Left colon (tissue), 2 donors: ENCODE measurements around the gene ACSS1. TPM values are rescaled to one million over a fixed set of nuclear protein-coding genes. Genes with fewer than 3 reads are reported as not detected.

ENCODE experiments used
- ATAC-seq: fragments of 200-7000 bp; cut with Tn5 transposase; one replicate; pipeline ENCODE4 v1.9.1; 2020; ENCODE audit warnings: mild to moderate bottlenecking, moderate library complexity
- DNase-seq, 2 donors: peaks; one replicate each; pipeline ENCODE4 v3.0.0-alpha.2; 2020
- intact Hi-C, 2 donors: fragments of 100-400 bp; cut with DNase I in 1 of 2; cut with micrococcal nuclease in 1 of 2; formaldehyde crosslinking; loops; one replicate each; pipeline versions ENCODE4 v1.11.2 to v1.14.0; 2022; cut with DNase I, micrococcal nuclease
- total RNA-seq, 2 donors: library from RNA; stranded (reverse); fragmentation: NEBNext Ultra II Directional; extraction: Animal tissue kit (Norgen Biotek cat#: 25700); gene quantifications; one replicate each; pipeline ENCODE4 v1.2.1, GENCODE V29; 2021
- donor health status: DM: no; HTN: no; CAD: no.
- donor health status: DM: yes; HTN: yes; CAD: no.

ACSS1 gene
- total RNA-seq, 2 donors from 2014 or later, result 37.8 to 43.6 TPM

DNA sequence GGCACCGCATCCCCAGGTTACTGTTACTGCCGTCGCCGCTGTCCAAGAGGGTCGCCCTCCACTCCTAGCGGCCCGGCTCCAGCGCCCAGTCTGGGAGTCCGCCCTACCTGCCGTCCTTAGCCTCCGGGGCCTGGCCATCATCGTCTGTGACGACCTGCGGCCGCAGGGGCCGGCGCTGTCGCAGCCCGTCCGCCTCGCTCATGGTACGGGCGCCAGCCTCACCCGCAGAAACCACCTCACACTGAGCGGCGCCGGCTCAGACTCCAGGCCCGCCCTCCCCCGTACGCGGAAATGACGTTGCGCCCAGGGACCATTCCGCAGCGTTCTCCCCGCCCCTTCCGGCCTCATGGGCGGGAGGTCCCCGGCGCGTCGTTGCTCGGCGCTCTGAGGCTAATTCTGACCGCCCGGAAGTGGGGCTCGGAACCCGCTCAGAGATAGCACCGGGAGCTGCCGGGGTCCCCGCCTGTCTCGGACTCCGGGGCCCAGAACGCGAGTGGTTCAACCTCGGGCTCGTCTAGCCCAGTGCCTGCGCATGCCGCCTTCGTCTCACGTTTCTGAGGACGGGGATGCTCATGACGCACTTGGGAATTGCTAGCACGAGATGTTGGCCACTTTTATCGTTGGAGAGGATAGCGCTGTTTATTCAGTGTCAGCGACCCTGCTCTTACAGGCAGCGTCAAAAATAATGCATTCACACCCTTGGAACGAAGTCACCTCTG is 65.3 kb downstream of the ACSS1 start, which contains the start of gene APMAP:
TSS of gene APMAP (minus strand) at position 265 of the 719 bp plus-strand sequence. CDS start at position 202, 63 bp downstream.
- ATAC-seq, result peak; percentile 97
- intact Hi-C loops, result loop anchor here (10.0 kb wide), 2 partner anchors 182 to 412 kb away; partner anchors contain the start of gene GINS1 (in 1 of the 2)
- peak; percentile 95 to 99 for DNase-seq

DNA sequence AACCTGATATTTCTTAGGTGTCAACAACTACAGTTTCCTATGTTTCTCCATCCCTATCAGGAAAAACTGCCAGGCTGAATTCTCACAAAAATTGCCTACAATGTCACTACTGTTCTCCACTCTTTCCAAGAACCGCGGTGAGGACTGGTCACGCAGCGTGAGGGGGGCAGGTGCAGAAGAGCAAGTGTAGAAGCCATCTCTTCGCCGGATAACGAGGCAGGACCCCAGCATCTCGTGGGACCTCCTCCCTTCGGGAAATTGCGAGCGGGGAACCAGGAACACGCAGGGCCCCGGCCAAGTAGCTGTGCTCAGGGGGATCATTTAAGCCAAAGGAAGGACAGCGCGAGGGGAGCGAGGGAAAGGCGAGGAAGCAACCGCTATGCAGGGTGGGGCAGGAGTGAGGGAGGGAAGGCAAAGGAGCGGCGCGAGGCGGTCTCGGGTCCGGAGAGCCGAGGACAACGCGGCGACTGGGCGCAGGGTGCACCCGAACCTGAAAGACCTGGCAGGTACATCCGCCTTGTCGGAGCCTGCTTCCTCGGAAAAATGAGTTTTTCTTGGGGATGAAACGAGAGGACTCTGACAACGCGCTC is 65.9 kb downstream of the ACSS1 start:
- intact Hi-C loops, result loop anchor here (10.0 kb wide), 2 partner anchors 183 to 413 kb away; partner anchors contain the start of gene GINS1 (in 1 of the 2)
- ATAC-seq (peak; percentile 51), DNase-seq (peak in 1 of 2 donors; percentile 63)

DNA sequence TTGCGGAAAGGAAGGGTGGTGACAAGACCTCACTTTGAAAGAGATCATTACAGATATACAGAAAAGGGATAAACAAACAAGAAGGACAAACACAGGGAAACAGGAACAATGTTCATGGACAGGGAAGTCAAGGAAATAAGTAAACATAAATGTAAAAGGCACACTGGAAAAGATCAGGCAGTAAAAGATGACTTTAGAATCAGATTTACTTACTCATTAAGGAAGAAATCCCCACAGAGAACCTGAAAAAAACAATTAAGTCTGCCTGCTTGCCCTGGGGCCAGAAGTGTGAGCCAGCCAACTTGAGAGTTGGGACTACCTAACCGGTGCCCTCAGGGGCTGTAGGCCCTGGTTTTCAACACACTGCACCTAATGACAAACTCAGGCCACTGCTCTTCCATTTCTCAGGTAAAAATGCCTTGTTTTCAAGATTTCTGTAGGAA is 67.1 kb downstream of the ACSS1 start:
- no peak for ATAC-seq
- intact Hi-C loops, result loop anchor here (10.0 kb wide), 2 partner anchors 184 to 414 kb away; partner anchors contain the start of gene GINS1 (in 1 of the 2)
- DNase-seq, result no peak

DNA sequence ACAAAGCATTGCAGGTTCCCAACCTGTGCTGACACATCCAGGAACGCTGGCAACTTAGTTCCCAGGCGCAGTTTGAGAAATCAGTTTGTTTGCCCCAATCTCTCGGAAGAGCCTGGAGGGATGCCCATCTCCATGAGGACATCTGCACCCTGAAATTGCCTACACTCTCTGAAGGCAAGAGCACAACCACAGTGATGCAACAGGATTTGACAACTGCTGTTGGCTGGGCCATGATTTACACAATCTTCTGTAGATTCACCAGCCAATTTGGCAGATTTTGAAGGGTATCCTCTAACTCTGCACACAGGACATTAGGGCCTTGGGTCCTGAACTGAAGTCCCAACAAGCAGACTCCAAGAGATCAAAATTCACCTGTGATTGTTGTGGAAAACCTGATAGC is 68.8 kb downstream of the ACSS1 start:
- intact Hi-C loops, result no loop called here
- DNase-seq, result no peak
- no peak for ATAC-seq

DNA sequence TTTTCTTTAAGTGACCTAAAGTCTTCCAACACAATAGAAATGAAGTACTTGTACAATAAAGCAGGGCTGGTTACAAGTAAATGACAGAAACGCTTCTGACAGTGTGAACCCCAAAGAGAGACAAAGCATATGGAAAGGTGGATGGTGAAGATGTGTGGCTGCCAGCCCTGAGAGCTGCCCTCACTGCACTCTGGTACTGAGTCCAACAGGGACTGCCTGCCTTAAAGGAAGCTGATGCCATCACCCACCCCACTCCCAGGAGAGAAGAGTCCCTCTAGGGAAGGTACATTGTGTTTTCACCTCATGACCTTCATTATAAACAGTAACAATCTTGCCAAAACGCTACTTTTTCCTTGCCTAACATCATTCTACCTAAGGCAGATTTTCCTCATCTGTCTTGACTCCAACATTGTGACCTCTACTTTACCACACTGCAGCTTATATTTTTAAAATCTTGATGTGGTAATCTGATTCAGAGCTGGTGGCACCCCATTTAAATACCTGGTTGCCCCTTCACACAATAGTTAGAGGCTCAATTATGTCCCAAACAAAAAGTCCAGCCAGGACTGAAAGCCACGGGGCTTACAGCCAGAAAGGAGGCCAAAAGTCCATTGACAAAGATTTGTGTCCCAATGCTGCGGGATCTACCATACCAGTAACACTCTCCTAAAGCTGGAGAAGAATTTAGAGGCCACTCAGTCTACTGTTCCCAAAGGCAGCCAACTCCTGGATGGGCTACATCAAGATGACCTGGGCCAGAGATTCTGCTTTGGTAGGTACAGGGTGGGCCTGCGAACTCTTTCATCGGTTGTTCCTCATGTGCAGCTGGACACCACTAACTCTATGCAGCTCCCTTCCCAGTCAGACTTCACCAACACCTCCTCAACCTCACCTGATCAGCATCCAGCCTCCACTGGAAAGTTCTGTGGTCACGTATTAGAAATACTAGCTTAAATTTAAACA is 69.8 kb downstream of the ACSS1 start:
- DNase-seq (no peak), ATAC-seq (no peak)
- intact Hi-C loops, result no loop called here

DNA sequence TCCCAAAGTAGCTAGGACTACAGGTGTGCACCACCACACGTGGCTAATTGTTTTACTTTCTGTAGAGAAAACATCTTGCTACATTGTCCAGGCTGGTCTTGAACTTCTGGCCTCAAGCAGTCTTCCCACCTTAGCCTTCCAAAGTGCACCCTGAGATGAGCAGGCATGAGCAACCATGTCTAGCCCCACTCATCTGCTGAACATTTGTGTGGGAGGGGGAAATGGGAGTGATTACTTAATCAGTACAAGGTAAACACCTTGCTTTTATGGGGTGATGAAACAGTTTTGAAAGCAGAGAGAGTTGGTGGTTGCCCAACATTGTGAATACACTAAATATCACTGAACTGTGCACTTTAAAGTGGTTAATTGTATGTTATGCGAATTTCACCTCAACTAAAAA is 70.7 kb downstream of the ACSS1 start:
- intact Hi-C loops, result no loop called here
- no peak for ATAC-seq
- DNase-seq, result no peak

DNA sequence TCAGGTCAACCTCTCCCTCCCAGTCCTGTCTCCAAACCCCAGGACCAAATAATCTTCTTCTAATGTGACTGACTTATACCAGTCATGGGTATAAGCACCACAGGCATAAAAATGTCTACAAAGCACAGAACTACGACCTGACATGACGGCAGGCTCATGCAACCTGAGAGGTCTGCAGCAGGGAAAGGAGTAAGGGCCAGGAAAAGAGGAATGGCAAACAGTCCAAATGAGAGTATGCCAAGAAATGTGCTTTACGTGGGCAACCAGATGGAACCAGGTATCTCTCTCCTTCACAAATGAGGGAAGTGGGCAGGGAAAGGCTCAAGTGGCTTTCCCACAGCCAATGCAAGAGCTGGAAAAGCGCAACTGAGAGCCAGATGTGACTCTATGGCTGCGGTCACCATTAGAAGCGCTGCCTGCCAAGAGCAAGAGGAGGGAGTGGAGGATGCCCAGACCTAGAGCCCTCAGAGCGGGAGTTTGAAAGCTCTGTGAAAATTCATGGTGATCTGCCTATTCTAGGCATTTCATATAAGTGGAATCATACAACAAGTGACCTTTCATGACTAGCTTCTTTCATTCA is 71.4 kb downstream of the ACSS1 start:
- no peak for DNase-seq
- no peak for ATAC-seq

DNA sequence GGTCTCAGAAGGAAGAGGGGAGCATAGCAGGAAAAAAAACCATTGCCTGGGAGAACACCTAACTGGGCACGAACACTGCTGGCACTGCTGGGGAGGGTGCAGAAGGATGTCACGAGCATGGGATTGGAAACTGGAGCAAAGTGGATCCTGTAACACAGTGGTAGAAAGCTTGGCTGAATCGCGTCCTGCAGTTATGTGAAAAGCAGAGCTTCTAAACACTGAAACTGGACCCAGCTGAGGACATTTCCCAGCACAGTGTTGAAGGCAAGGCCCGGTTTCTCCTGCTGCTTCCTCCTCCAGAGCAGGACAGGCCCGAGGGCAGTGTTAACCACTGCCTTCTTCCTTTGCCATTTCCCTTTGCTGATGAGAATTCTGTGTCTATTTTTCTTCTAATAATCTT is 72.1 kb downstream of the ACSS1 start:
- no peak for DNase-seq

More for the DNA sequence above, 71.4 kb downstream of the ACSS1 start:
- intact Hi-C loops, result no loop called here

DNA sequence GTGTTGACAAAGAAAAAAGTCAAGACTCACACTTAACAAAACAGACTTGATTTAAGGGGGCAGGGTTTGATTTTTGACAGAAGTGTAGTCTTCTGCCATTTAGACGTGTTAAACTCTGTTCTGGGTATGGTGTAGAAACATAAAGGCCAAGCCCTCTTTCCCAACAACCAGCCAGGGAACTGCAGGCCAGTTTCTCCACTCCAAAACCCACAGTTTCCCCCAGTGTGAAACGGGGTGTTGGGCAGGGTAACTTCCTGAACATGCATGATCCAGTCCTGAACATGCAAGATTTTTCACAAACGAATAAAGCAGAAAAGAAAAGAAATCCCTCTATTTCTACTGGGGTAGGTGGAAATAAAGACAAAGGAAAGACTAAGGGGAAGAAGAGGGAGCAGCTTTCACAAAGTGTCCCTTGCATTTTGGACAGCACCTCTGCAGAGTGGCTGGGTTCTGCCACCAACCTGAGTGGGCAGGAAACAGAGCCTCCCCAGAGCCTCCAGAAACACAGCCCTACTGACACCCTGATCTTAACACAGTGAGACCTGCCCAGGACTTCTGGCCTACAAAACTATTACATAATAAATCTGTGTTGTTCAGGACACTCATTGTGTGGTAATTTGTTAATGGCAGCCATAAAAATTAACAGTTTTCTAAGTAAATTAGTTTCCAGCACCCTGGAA is 72.8 kb downstream of the ACSS1 start:
- intact Hi-C loops, result no loop called here
- DNase-seq, result no peak

More for the DNA sequence above, 72.1 kb downstream of the ACSS1 start:
- peak; percentile 62 for ATAC-seq
- intact Hi-C loops, result no loop called here

DNA sequence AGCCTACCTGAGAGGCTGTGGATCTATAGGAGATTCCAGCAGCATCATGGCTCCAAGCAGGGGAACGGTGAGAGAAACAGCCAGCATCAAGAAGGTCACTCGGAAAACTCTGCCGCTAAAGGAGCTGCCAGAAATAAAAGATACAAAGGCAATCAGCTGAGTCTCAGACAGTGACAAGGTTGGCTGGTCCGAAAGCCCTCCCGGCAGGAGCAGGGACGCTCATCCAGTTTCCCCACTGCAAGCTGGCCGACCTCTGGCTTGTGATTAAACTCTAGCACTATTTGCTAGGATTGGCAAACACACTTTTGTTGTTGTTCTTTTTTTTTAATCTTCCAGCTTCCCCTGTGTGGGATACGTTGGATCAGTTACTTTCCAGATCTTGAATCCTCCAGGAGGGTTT is 74.0 kb downstream of the ACSS1 start:
- ATAC-seq, result no peak
- DNase-seq, result no peak
- intact Hi-C loops, result no loop called here

More for the DNA sequence above, 72.8 kb downstream of the ACSS1 start:
- ATAC-seq, result peak; percentile 90

DNA sequence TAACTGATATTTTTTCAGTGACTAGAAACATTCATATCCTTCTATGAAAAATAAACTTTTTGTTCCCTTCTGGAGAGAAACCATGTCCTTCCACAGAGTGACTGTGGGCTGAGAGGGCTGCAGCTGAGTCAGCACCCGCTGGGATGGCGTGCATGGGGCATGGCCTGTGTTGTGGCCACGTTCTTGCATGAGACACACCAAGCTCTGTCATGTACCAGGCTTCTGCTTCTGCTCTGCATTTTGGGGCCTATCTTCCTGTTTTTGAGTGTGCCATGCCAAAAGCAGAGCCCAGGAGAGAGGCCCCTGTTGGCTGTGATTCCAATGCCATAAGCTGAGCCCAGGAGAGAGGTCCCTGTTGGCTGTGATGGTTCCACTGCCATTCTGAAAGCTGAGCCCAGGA is 76.1 kb downstream of the ACSS1 start:
- DNase-seq, result no peak
- intact Hi-C loops, result no loop called here
- no peak for ATAC-seq

DNA sequence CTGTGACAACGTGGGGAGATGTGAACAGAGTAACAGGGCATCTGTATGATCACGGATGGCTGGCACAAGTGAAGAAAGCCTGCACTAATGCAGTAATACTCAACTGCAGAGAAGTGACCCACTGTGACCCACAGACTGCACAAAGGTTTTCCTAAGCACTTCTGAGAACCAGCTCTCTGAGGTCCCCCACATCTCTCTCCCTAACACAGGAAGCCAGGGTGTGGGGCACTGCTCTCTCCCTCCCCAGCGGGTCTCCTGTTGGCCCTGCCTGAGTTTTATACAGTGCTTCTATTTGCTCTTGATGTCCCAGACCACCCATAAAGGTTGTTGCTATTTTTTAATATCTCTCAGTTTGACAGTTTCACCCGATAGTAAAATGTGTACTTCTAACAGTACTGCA is 76.7 kb downstream of the ACSS1 start:
- no peak for ATAC-seq
- no peak for DNase-seq
- intact Hi-C loops, result no loop called here

DNA sequence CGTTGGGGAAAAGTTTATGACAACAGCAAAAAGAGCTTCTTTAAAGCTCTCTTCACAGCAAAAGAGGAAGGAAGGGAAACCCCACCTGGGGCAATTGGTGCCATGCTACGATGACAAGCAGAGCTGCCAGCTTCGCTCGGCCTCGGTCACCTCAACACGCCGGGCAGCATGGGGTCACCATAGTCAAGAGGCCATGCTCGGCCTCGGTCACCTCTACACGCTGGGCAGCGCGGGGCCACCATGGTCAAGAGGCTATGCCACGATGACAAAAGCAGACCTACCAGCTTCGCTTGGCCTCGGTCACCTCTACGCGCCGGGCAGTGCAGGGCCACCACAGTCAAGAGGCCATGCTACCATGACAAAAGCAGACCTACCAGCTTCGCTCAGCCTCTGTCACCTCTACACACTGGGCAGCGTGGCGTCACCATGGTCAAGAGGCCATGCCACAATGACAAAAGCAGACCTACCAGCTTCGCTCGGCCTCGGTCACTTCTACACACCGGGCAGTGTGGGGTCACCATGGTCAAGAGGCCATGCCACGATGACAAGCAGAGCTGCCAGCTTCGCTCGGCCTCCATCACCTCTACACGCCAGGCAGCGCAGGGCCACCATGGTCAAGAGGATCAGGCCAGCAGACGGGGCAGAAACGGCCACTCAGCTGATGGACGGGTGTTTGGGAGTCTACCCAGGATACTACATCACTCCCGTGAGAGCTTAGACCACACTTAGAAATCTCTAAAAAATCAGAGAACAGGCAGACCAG is 77.5 kb downstream of the ACSS1 start:
- DNase-seq, result no peak
- intact Hi-C loops, result no loop called here
- no peak for ATAC-seq

DNA sequence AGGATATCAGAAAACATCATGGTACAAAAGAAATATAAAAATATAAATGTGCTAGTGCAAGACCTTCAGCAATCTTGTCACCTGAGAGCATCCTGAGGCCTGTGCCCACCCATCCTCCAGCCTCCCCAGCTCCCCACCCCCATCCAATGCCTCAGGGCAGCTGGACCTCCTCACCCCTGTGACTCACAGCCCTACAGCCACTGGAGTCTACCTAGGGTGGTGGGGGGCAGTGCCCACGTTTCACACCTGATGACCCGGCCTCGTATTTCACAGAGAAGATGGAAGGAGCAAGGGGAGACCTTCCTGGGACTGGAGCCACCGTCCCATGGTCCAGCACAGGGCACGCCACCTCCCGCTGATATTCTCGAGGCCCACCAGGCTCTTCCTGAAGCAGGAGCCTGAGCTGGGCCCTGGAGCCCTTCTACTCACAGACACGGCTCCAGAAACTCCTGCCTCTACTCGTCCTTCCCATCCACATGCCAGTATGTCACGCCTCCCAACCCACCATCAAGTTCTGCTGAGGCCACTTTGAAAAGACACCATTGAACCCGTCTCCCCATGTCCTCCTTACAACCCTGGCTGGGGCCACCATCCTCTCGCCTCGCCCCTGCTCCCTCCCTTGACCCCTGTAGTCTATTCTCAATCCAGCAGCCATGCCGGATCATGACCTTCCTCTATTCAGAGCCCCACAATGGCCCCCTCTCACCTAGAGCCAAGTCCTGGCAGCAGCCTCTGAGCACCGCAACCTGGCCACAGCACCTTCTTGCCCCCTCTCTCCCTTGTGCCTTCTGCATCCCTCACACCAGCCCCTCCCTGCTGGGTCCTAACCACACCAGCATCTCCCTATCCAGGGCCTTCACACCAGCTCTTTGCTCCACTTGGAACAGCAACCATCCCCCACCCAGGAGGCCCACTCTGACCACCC is 78.6 kb downstream of the ACSS1 start:
- no peak for ATAC-seq
- no peak for DNase-seq
- intact Hi-C loops, result no loop called here

DNA sequence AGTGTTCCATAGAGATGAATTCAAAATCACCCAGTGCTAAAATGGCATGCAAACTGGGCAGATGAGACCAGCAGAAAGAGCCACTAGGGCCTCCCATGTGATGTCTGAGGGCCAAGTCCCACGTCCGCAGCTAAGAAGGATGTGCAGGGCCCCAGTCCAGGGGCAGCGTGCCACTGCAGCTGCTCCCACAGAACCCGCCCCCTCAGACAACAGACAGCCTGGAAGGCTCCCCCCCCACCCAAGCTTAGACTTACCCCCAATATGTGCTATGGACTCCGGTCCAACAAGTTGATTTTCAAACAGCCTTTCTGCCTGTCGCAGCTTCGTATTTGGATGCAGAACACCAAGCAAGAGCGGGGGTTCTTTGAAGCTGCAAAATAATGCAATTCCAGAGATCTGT is 79.4 kb downstream of the ACSS1 start:
- intact Hi-C loops, result no loop called here
- no peak for ATAC-seq
- DNase-seq, result no peak

DNA sequence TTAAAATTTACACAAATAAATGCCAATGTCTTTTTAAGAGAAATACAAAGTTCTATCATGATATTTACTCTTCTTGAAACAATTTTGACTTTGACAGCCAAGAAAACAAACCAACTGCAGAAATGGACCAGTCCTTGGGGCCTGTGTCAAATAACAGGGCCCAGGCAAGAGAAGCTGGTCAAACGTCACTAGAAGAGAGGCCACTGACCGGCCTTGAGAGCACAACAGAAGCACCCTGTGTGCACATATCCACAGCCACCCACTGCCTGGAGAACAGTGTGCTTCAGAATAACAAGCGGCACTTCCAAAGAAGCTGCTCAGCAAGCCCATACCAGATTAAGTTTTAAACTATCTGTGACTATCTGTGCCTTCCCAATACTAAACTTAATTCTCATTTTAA is 80.1 kb downstream of the ACSS1 start:
- DNase-seq (no peak), ATAC-seq (no peak)
- intact Hi-C loops, result no loop called here

DNA sequence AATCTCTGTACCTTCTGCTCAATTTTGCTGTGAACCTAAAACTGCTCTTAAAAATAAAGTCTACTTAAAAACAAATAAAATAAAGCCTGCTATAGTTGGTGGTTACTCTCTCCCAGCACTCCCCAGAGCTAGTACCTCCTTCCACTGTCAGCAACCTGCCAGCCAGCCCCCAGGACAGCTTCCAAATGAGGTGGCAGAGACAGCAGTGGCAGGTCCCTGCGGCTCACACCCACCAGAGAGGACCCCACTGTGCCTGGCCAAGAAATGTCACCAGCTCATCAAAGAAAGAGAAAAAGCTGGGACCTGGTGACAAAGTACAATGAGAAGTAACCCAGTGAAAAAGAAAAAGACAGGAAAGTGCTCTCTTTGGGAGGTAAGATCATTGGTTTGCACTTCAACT is 80.6 kb downstream of the ACSS1 start:
- intact Hi-C loops, result no loop called here
- DNase-seq (no peak), ATAC-seq (no peak)
